Measurements from ENCODE around the gene FRMD1. TPM values are rescaled to one million over a fixed set of nuclear protein-coding genes. Genes with fewer than 3 reads are reported as not detected.

The FRMD1 gene
- total RNA-seq, 1 experiment from 2014 or later = not detected

DNA sequence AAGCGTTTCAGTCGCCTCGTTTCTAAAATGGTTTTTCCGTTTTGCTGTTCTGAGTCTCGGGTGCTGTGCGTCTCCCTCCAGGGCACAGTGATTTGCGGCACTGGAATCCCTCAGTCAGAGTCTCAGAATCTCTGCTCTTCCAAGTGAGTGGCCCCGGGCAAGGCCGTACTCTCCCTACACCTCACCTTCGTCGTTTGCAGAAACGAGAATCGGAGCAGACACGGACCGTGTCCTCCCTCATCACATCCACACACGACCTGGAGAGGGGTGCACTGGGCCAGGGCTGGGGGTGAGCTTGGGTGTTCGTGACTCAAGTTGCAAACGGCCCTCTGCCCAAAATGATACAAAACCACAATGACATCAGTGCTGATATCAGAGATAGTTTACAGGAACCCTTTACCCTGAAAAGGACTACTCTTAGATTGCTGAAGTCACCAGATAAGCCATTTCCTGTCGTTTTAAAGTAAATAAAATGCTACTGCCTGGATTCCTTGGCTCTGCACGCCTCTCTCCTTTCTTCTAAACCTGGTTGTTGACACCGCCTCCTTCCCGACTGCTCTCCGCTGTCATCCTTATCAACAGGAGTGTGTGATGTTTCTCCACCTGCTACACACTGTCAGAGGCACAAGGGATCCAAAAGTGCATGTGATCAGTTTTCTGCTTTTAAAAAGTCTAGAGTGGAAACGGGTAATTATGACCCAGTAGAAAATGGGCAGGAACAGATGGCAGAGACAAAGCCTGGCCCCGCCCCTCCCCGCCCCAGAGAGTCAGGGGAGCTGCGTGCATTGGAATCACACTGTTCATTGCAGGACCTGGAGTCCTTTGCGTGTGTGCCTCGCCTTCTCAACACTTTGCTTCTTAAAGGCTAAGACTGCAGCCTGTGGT, 43.1 kb downstream of the FRMD1 start:
- Histone ChIP-seq H3K4me2 (ENCODE audit: low read length) (peak overlapping the region; percentile 93), H3K27ac (ENCODE audit: low read length) (peak overlapping the region; percentile 50), H3K9me2 (replicated peaks; ENCODE audit: low read length) (no peaks in the 10 kb centered on the region), H3F3A (ENCODE audit: low read length, unreplicated experiment) (no peaks in the 10 kb centered on the region), H2AFZ (ENCODE audit: low read length) (peak overlapping the region; percentile 68), H3K4me3 (ENCODE audit: low read length) (peak overlapping the region; percentile 68), H4K20me1 (ENCODE audit: low read length) (no peaks in the 10 kb centered on the region), H3K79me2 (ENCODE audit: low read length) (no peaks in the 10 kb centered on the region), H3K9me3 (ENCODE audit: low read length) (0 out of 2 replicates have a peak, but pooled peaks cover 7% of the 10 kb centered on the region), H3K9ac (ENCODE audit: low read length) (peak overlapping the region; percentile 49), H3K36me3 (ENCODE audit: low read depth, low read length) (no peaks in the 10 kb centered on the region), H3K4me1 (ENCODE audit: insufficient read depth, low read length) (peaks cover 11% of the 10 kb centered on the region; the same call in 1 of the 2 replicates), H3K27me3 (ENCODE audit: low read length) (no peaks in the 10 kb centered on the region)
- TF ChIP-seq EZH2phosphoT487 (IDR thresholded peaks at IDR 0.05; ENCODE audit: borderline replicate concordance, low read length) (no peak), EZH2 (IDR thresholded peaks at IDR 0.05; ENCODE audit: low read length, unreplicated experiment) (no peak)
- TF ChIP-seq, protein P1, sequence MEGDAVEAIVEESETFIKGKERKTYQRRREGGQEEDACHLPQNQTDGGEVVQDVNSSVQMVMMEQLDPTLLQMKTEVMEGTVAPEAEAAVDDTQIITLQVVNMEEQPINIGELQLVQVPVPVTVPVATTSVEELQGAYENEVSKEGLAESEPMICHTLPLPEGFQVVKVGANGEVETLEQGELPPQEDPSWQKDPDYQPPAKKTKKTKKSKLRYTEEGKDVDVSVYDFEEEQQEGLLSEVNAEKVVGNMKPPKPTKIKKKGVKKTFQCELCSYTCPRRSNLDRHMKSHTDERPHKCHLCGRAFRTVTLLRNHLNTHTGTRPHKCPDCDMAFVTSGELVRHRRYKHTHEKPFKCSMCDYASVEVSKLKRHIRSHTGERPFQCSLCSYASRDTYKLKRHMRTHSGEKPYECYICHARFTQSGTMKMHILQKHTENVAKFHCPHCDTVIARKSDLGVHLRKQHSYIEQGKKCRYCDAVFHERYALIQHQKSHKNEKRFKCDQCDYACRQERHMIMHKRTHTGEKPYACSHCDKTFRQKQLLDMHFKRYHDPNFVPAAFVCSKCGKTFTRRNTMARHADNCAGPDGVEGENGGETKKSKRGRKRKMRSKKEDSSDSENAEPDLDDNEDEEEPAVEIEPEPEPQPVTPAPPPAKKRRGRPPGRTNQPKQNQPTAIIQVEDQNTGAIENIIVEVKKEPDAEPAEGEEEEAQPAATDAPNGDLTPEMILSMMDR (conservative IDR thresholded peaks at IDR 0.05; ENCODE audit: low read depth, low read length) = no peak
- POLR2A ChIA-PET (ENCODE audit: unreplicated experiment) = no interaction called here
- peak; percentile 30 for DNase-seq
- peak; percentile 66 for ATAC-seq
- CTCF ChIA-PET = no interaction called here
- intact Hi-C loops (cut with micrococcal nuclease) = loop anchor here (5.0 kb wide), 1 partner anchor 84 kb away; no protein-coding TSS in a partner anchor
- no TSS peak for BruUV-seq (replicated peaks)

DNA sequence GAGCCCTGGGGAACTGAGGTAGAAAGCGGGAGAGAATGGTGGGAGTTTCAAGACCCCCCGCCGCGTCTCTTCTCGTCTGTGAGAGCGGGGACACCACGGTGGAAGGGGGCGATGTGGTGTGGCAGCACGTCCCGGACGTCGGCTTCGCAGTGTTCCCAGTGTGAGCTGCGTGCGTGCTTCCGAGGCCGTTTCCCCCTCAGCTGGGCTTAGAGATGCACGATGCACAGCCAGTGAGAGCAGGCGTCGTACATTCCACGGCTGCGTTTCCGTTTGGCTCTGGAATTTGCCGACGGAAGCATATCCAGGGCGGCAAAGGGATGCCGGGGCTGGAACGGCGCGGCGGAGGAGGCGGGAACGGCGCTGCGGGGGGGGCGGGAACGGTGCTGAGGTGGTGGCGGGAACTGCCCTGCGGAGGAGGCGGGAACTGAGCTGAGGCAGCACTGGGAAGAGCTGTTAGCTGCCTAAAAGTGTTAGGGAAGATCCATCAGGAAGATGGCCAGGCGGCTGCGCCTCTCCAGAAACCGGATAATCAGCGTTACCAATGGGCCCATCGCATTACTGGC, 43.8 kb downstream of the FRMD1 start:
- Histone ChIP-seq H3K4me1 (ENCODE audit: insufficient read depth, low read length) (peaks cover 11% of the 10 kb centered on the region; the same call in 1 of the 2 replicates), H3F3A (ENCODE audit: low read length, unreplicated experiment) (no peaks in the 10 kb centered on the region), H3K36me3 (ENCODE audit: low read depth, low read length) (no peaks in the 10 kb centered on the region), H3K9me3 (ENCODE audit: low read length) (0 out of 2 replicates have a peak, but pooled peaks cover 7% of the 10 kb centered on the region), H4K20me1 (ENCODE audit: low read length) (no peaks in the 10 kb centered on the region), H3K4me2 (ENCODE audit: low read length) (peak overlapping the region; percentile 93), H3K4me3 (ENCODE audit: low read length) (peak overlapping the region; percentile 68), H3K9ac (ENCODE audit: low read length) (peak overlapping the region; percentile 49), H3K9me2 (replicated peaks; ENCODE audit: low read length) (no peaks in the 10 kb centered on the region), H3K79me2 (ENCODE audit: low read length) (no peaks in the 10 kb centered on the region), H3K27me3 (ENCODE audit: low read length) (no peaks in the 10 kb centered on the region), H2AFZ (ENCODE audit: low read length) (peak overlapping the region; percentile 68), H3K27ac (ENCODE audit: low read length) (peak overlapping the region; percentile 50)
- no TSS peak for BruUV-seq (replicated peaks)
- TF ChIP-seq EZH2 (IDR thresholded peaks at IDR 0.05; ENCODE audit: low read length, unreplicated experiment) = no peak
- CTCF ChIA-PET = no interaction called here
- DNase-seq = peak; percentile 48
- peak; percentile 50 for ATAC-seq
- POLR2A ChIA-PET (ENCODE audit: unreplicated experiment) = no interaction called here
- intact Hi-C loops (cut with micrococcal nuclease) = loop anchor here (5.0 kb wide), 1 partner anchor 83 kb away; no protein-coding TSS in a partner anchor

DNA sequence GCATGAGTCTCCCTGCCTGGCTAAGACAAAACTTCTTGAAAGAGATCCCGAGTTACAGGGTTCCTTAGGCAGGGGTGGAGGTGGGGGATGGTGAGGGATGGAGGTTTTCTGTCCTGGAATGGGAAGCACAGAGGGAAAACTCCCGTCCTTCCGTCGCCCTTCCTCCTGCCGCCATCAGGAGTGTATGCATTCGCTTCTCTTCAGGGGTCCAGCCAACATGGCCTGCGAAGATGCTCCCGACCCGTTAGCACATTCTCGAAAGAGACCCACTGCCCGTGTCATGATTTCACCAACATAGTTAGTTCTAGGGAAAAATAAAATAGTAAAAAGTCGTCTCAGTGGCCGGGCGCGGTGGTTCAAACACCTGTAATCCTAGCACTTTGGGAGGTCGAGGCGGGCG, 44.5 kb downstream of the FRMD1 start:
- H4K20me1 ChIP-seq (ENCODE audit: low read length) = no peaks in the 10 kb centered on the region
- H3K4me3 ChIP-seq (ENCODE audit: low read length) = no peak overlapping the region
- no peaks in the 10 kb centered on the region for H3K36me3 ChIP-seq (ENCODE audit: low read depth, low read length)
- DNase-seq (no peak), ATAC-seq (no peak)
- ChIA-PET CTCF (no interaction called here), POLR2A (ENCODE audit: unreplicated experiment) (no interaction called here)
- H3K79me2 ChIP-seq (ENCODE audit: low read length) = no peaks in the 10 kb centered on the region
- 0 out of 2 replicates have a peak, but pooled peaks cover 4% of the 10 kb centered on the region for H3K9me3 ChIP-seq (ENCODE audit: low read length)
- no peaks in the 10 kb centered on the region for H3F3A ChIP-seq (ENCODE audit: low read length, unreplicated experiment)
- no TSS peak for BruUV-seq (replicated peaks)
- H3K27ac ChIP-seq (ENCODE audit: low read length) = no peak overlapping the region
- no peak overlapping the region for H3K4me2 ChIP-seq (ENCODE audit: low read length)
- H3K27me3 ChIP-seq (ENCODE audit: low read length) = no peaks in the 10 kb centered on the region
- H3K9me2 ChIP-seq (replicated peaks; ENCODE audit: low read length) = no peaks in the 10 kb centered on the region
- TF ChIP-seq EZH2 (IDR thresholded peaks at IDR 0.05; ENCODE audit: low read length, unreplicated experiment) = no peak
- TF ChIP-seq EZH2phosphoT487 (IDR thresholded peaks at IDR 0.05; ENCODE audit: borderline replicate concordance, low read length) = no peak
- no peak overlapping the region for H3K9ac ChIP-seq (ENCODE audit: low read length)
- intact Hi-C loops (cut with micrococcal nuclease) = no loop called here
- no peak overlapping the region for H2AFZ ChIP-seq (ENCODE audit: low read length)
- peaks cover 11% of the 10 kb centered on the region; the same call in 1 of the 2 replicates for H3K4me1 ChIP-seq (ENCODE audit: insufficient read depth, low read length)
